Right lobe of liver (tissue), 6 donors: ENCODE data around the gene GLP1R. TPM values are rescaled to one million over a fixed set of nuclear protein-coding genes. Genes with fewer than 3 reads are reported as not detected.

ENCODE experiments used
- ATAC-seq, 4 donors: fragments of 200-7000 bp; cut with Tn5 transposase; one replicate each; pipeline ENCODE4 v1.9.1; 2020; ENCODE audit warnings: mild to moderate bottlenecking in 4 of 4, moderate library complexity in 4 of 4
- DNase-seq, 3 donors: peaks; one replicate each; pipeline ENCODE4 v3.0.0-alpha.2; 2020
- H3K27ac ChIP-seq, 3 donors: fragments of 200-600 bp; one replicate each; pipeline ENCODE4 v1.8.0; 2022
- H3K27me3 ChIP-seq, 2 donors: fragments of 200-600 bp; one replicate each; pipeline ENCODE4 v1.8.0; 2022
- H3K36me3 ChIP-seq, 4 donors: fragments of 200-600 bp; sonication (generic) in 1 of 4; one replicate each; pipeline versions ENCODE4 v1.5.1 to v1.8.0; 2017 to 2022; ENCODE audit warnings: control low read depth in 1 of 4
- H3K4me1 ChIP-seq, 4 donors: fragments of 200-600 bp; sonication (generic) in 1 of 4; one replicate each; pipeline versions ENCODE4 v1.5.1 to v1.8.0; 2017 to 2022; ENCODE audit warnings: control low read depth in 1 of 4
- H3K4me3 ChIP-seq, 3 donors: fragments of 200-600 bp; one replicate each; pipeline ENCODE4 v1.8.0; 2022
- H3K9me3 ChIP-seq, 4 donors: fragments of 200-600 bp; sonication (generic) in 1 of 4; one replicate each; pipeline versions ENCODE4 v1.5.1 to v1.8.0; 2017 to 2022; ENCODE audit warnings: control low read depth in 1 of 4
- CTCF ChIP-seq, 4 donors: fragments of 200-600 bp in 3 of 4; fragments of 450-650 bp in 1 of 4; IDR thresholded peaks; one replicate each; pipeline versions ENCODE4 v1.5.1 to v1.8.0; 2016 to 2022; ENCODE audit warnings: antibody characterized with exemption in 4 of 4, mild to moderate bottlenecking in 2 of 4
- POLR2A ChIP-seq: fragments of 450-650 bp; IDR thresholded peaks from one replicate; pipeline ENCODE4 v1.6.1; 2017; ENCODE audit warnings: antibody characterized with exemption, mild to moderate bottlenecking
- WGBS: methylation state at CpG from one replicate; pipeline ENCODE4 v1.1.6; 2018; ENCODE audit warnings: low coverage, low lambda C conversion rate; ENCODE audit not compliant: insufficient coverage; ENCODE audit errors: missing lambda C conversion rate; 5-methylcytosine and 5-hydroxymethylcytosine counted together
- intact Hi-C, 2 donors: fragments of 100-400 bp; cut with DNase I; formaldehyde crosslinking; loops; one replicate each; pipeline versions ENCODE4 v1.11.2 to v1.14.1; 2022
- total RNA-seq, 6 experiments: library from RNA; depleted of rRNA in 2 of 6; stranded (reverse); fragments of >200 nt in 2 of 6; fragmentation: NEBNext Ultra II Directional in 3 of 6; extraction: Animal tissue kit (Norgen Biotek cat#: 25700) in 3 of 6; gene quantifications; one replicate each; pipeline versions ENCODE4 v1.1.0 to v1.2.4, GENCODE V29; 2016 to 2023
- donor health status: DM: no; HTN: yes; CAD: no.
- donor health status: DM: no; HTN: no; CAD: no.
- donor health status: DM: no; HTN: no; CAD: no.
- donor health status: DM: no; HTN: yes; CAD: no.
- donor health status: DM: no; HTN: yes; CAD: no.

GLP1R gene
- total RNA-seq, 6 experiments from 2014 or later, result not detected

- no peak for ATAC-seq
- TF ChIP-seq CTCF (IDR thresholded peaks at IDR 0.05) (no peak), POLR2A (no peak)
- no peaks in the 10 kb centered on the region for H3K36me3 ChIP-seq
- no peaks in the 10 kb centered on the region for H3K9me3 ChIP-seq
- no peaks in the 10 kb centered on the region for H3K4me1 ChIP-seq
- intact Hi-C loops, result no loop called here
- WGBS, result 75% methylated on average over 9 of the region's 9 CpGs
- no peaks in the 10 kb centered on the region for H3K27me3 ChIP-seq
- no peak overlapping the region for H3K4me3 ChIP-seq
- no peak for DNase-seq
- H3K27ac ChIP-seq, result no peak overlapping the region
These were observed 6.1 kb downstream of the GLP1R start for GRCh38 chr6:39054577-39055142.

GRCh38 chr6:39055661-39056060, 7.1 kb downstream of the GLP1R start:
- Histone ChIP-seq H3K4me3 (no peak overlapping the region), H3K9me3 (no peaks in the 10 kb centered on the region), H3K36me3 (no peaks in the 10 kb centered on the region), H3K27me3 (no peaks in the 10 kb centered on the region), H3K27ac (no peak overlapping the region), H3K4me1 (no peaks in the 10 kb centered on the region)
- DNase-seq (no peak), ATAC-seq (no peak)
- intact Hi-C loops, result no loop called here
- TF ChIP-seq CTCF (IDR thresholded peaks at IDR 0.05) (no peak), POLR2A (no peak)
- 88% methylated on average over 5 of the region's 7 CpGs for WGBS

GRCh38 chr6:39056191-39056590, 7.6 kb downstream of the GLP1R start:
- no peaks in the 10 kb centered on the region for H3K27me3 ChIP-seq
- H3K9me3 ChIP-seq, result no peaks in the 10 kb centered on the region
- H3K27ac ChIP-seq, result no peak overlapping the region
- no CpG with 5 or more reads among the region's 5 CpGs for WGBS
- H3K4me1 ChIP-seq, result no peaks in the 10 kb centered on the region
- H3K4me3 ChIP-seq, result no peak overlapping the region
- H3K36me3 ChIP-seq, result no peaks in the 10 kb centered on the region
- TF ChIP-seq POLR2A (no peak), CTCF (IDR thresholded peaks at IDR 0.05) (no peak)
- intact Hi-C loops, result no loop called here
- no peak for DNase-seq
- ATAC-seq, result no peak

- Histone ChIP-seq H3K4me1 (no peaks in the 10 kb centered on the region), H3K4me3 (no peak overlapping the region), H3K9me3 (no peaks in the 10 kb centered on the region), H3K27me3 (no peaks in the 10 kb centered on the region), H3K27ac (no peak overlapping the region), H3K36me3 (no peaks in the 10 kb centered on the region)
- DNase-seq (no peak), ATAC-seq (no peak)
- WGBS, result 68% methylated on average over 9 of the region's 9 CpGs
- TF ChIP-seq CTCF (IDR thresholded peaks at IDR 0.05), result no peak
- intact Hi-C loops, result no loop called here
These were observed 8.1 kb downstream of the GLP1R start for GRCh38 chr6:39056681-39057080.
